ENCODE data around the gene KXD1.
A peak's percentile ranks its signal among the peaks of the same experiment; 100 is the strongest.

DNA sequence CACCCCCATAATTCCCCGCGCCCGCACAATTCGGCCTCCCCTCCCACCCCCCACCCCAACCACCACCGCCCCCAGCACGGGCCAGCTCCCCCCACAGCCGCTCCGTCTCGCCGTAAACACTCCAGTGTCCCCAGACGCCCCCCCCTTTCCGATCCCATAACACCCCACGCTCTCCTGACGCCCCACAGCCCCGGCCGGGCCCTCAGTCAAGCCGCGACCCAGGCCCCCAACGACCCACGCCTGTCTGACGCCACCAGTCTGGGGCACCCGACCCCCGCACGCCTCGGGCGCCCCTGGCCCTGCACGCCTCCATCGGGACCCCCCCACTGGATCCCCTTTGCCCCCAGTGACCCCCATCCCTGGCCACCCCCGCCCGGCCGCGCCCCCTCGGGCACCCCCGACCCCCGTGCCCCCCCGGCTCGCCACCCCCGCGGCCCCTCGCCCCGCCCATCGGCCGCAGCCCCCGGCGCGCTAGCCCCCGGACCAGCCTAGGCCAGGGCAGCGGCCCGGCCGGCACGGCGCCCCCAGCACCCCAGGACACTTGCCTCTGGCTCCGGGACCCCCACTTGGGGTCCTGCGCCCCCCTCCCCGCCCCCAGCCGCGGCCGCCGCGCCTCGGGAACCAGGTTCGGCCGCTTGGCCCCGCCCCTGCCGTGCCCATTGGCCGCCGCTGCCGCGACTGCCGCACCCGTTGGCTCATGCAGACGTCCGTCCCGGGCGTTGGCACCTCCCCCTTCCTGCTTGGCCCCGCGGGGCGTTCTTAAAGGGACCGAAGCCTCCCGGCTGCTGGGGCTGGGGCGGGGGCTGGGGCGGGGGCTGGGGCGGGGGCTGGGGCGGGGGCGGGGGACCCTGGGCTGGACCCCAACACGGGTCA lies 14.5 kb upstream of the KXD1 start, which contains the start of gene FKBP8:
- peak; percentile 8 to 55 for TF ChIP-seq POLR2AphosphoS5 (IDR thresholded peaks at IDR 0.05)
- TF ChIP-seq, protein P1, sequence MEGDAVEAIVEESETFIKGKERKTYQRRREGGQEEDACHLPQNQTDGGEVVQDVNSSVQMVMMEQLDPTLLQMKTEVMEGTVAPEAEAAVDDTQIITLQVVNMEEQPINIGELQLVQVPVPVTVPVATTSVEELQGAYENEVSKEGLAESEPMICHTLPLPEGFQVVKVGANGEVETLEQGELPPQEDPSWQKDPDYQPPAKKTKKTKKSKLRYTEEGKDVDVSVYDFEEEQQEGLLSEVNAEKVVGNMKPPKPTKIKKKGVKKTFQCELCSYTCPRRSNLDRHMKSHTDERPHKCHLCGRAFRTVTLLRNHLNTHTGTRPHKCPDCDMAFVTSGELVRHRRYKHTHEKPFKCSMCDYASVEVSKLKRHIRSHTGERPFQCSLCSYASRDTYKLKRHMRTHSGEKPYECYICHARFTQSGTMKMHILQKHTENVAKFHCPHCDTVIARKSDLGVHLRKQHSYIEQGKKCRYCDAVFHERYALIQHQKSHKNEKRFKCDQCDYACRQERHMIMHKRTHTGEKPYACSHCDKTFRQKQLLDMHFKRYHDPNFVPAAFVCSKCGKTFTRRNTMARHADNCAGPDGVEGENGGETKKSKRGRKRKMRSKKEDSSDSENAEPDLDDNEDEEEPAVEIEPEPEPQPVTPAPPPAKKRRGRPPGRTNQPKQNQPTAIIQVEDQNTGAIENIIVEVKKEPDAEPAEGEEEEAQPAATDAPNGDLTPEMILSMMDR (IDR thresholded peaks at IDR 0.05) = no peak
